H9 (cell line): ENCODE results near the gene OPTN. TPM values are rescaled to one million over a fixed set of nuclear protein-coding genes. Genes with fewer than 3 reads are reported as not detected.

Experiments used
- DNase-seq: peaks from one replicate; pipeline ENCODE4 v3.0.0-alpha.2; 2017
- H2AFZ ChIP-seq: one replicate; pipeline ENCODE4 v1.6.1; 2013; ENCODE audit warnings: mild to moderate bottlenecking, low read length, control low read depth, moderate library complexity
- H2AK5ac ChIP-seq: 2 replicates; pipeline ENCODE4 v1.6.1; 2013; ENCODE audit warnings: low read length, control low read depth, mixed read lengths; ENCODE audit not compliant: insufficient read length
- H2BK120ac ChIP-seq: one replicate; pipeline ENCODE4 v1.6.1; 2013; ENCODE audit warnings: low read depth, mild to moderate bottlenecking, low read length, control low read depth, inconsistent platforms; ENCODE audit not compliant: poor library complexity, severe bottlenecking
- H2BK12ac ChIP-seq: 2 replicates; pipeline ENCODE4 v1.6.1; 2013; ENCODE audit warnings: low read length, control low read depth, mixed read lengths, low read depth; ENCODE audit not compliant: insufficient read length
- H2BK15ac ChIP-seq: 2 replicates; pipeline ENCODE4 v1.6.1; 2013; ENCODE audit warnings: low read depth, low read length, control low read depth
- H2BK20ac ChIP-seq: one replicate; pipeline ENCODE4 v1.6.1; 2013; ENCODE audit warnings: low read depth, mild to moderate bottlenecking, low read length, control low read depth, inconsistent platforms; ENCODE audit not compliant: poor library complexity, severe bottlenecking
- H2BK5ac ChIP-seq: 2 replicates; pipeline ENCODE4 v1.6.1; 2013; ENCODE audit warnings: low read length, control low read depth, mixed read lengths; ENCODE audit not compliant: insufficient read length
- H3K14ac ChIP-seq: 2 replicates; pipeline ENCODE4 v1.6.1; 2013; ENCODE audit warnings: low read length, control low read depth; ENCODE audit not compliant: insufficient read depth
- H3K18ac ChIP-seq: 2 replicates; pipeline ENCODE4 v1.6.1; 2013; ENCODE audit warnings: low read depth, mild to moderate bottlenecking, mixed read lengths, low read length, control low read depth; ENCODE audit not compliant: insufficient read length
- H3K23ac ChIP-seq: 2 replicates; pipeline ENCODE4 v1.6.1; 2013; ENCODE audit warnings: low read length, control low read depth, mixed read lengths, low read depth; ENCODE audit not compliant: insufficient read length
- H3K23me2 ChIP-seq: 2 replicates; pipeline ENCODE4 v1.6.1; 2013; ENCODE audit warnings: low read depth, mild to moderate bottlenecking, mixed read lengths, low read length, control low read depth; ENCODE audit not compliant: insufficient read length, poor library complexity, severe bottlenecking
- H3K27ac ChIP-seq: 2 replicates; pipeline ENCODE4 v1.5.1; 2013; ENCODE audit warnings: low read length, control low read depth, mixed read lengths, low read depth; ENCODE audit not compliant: insufficient read length
- H3K27me3 ChIP-seq: 2 replicates; pipeline ENCODE4 v1.6.1; 2013; ENCODE audit warnings: low read length, control low read depth, inconsistent platforms; ENCODE audit not compliant: insufficient read depth
- H3K4ac ChIP-seq: 2 replicates; pipeline ENCODE4 v1.6.1; 2013; ENCODE audit warnings: low read depth, mild to moderate bottlenecking, control low read depth, inconsistent platforms, low read length, moderate library complexity
- H3K4me1 ChIP-seq: 2 replicates; pipeline ENCODE4 v1.6.1; 2013; ENCODE audit warnings: low read length, control low read depth, inconsistent platforms; ENCODE audit not compliant: insufficient read depth
- H3K4me2 ChIP-seq: 2 replicates; pipeline ENCODE4 v1.6.1; 2013; ENCODE audit warnings: low read length, control low read depth, mixed read lengths; ENCODE audit not compliant: insufficient read length, insufficient read depth
- H3K56ac ChIP-seq: 2 replicates; pipeline ENCODE4 v1.6.1; 2013; ENCODE audit warnings: low read depth, mild to moderate bottlenecking, mixed read lengths, low read length, control low read depth; ENCODE audit not compliant: insufficient read length
- H3K79me1 ChIP-seq: 2 replicates; pipeline ENCODE4 v1.6.1; 2013; ENCODE audit warnings: low read depth, mild to moderate bottlenecking, moderate library complexity, low read length, control low read depth, inconsistent platforms; ENCODE audit not compliant: insufficient read depth, poor library complexity, severe bottlenecking
- H3K79me2 ChIP-seq: 2 replicates; pipeline ENCODE4 v1.6.1; 2013; ENCODE audit warnings: low read length, control low read depth, inconsistent platforms; ENCODE audit not compliant: insufficient read depth
- H3K9ac ChIP-seq: 2 replicates; pipeline ENCODE4 v1.6.1; 2013; ENCODE audit warnings: low read length, control low read depth, mixed read lengths; ENCODE audit not compliant: insufficient read length; ENCODE audit errors: extremely low read depth
- H3K9me3 ChIP-seq: one replicate; pipeline ENCODE4 v1.6.1; 2013; ENCODE audit warnings: low read depth, low read length, inconsistent platforms; ENCODE audit not compliant: control insufficient read depth
- H3T11ph ChIP-seq: one replicate; pipeline ENCODE4 v1.6.1; 2013; ENCODE audit warnings: mild to moderate bottlenecking, low read length, control low read depth, inconsistent platforms
- H4K20me1 ChIP-seq: one replicate; pipeline ENCODE4 v1.6.1; 2013; ENCODE audit not compliant: control insufficient read depth, insufficient read length, insufficient read depth
- H4K5ac ChIP-seq: 2 replicates; pipeline ENCODE4 v1.6.1; 2013; ENCODE audit warnings: low read depth, mild to moderate bottlenecking, mixed read lengths, low read length, control low read depth; ENCODE audit not compliant: insufficient read length
- H4K8ac ChIP-seq: replicated peaks from 2 replicates; pipeline ENCODE4 v1.6.1; 2013; ENCODE audit warnings: low read length, control low read depth, mixed read lengths, low read depth; ENCODE audit not compliant: insufficient read length
- H4K91ac ChIP-seq: 2 replicates; pipeline ENCODE4 v1.6.1; 2013; ENCODE audit warnings: low read depth, mild to moderate bottlenecking, moderate library complexity, mixed read lengths, low read length, control low read depth; ENCODE audit not compliant: insufficient read length
- H3K27ac Mint-ChIP-seq, 3 experiments: 2 replicates in 2 of 3; 3 replicates in 1 of 3; pipeline ENCODE4 v1.8.0; 2020 to 2021; ENCODE audit warnings: mixed read lengths in 3 of 3, mild to moderate bottlenecking in 1 of 3, moderate library complexity in 1 of 3
- H3K27me3 Mint-ChIP-seq: 2 replicates; pipeline ENCODE4 v1.8.0; 2021; ENCODE audit warnings: low read depth, mild to moderate bottlenecking, moderate library complexity, mixed read lengths
- H3K36me3 Mint-ChIP-seq, 3 experiments: 2 replicates in 2 of 3; 3 replicates in 1 of 3; pipeline ENCODE4 v1.8.0; 2020 to 2021; ENCODE audit warnings: low read depth in 3 of 3, mixed read lengths in 3 of 3; ENCODE audit not compliant: insufficient read depth in 1 of 3
- H3K4me1 Mint-ChIP-seq, 2 experiments: 2 replicates each; pipeline ENCODE4 v1.8.0; 2020; ENCODE audit warnings: mixed read lengths in 2 of 2
- H3K4me3 Mint-ChIP-seq, 2 experiments: 2 replicates in 1 of 2; 3 replicates in 1 of 2; pipeline ENCODE4 v1.8.0; 2020 to 2021; ENCODE audit warnings: mild to moderate bottlenecking in 2 of 2, mixed read lengths in 2 of 2, moderate library complexity in 1 of 2
- H3K9me3 Mint-ChIP-seq, 2 experiments: 2 replicates in 1 of 2; 3 replicates in 1 of 2; pipeline ENCODE4 v1.8.0; 2020; ENCODE audit warnings: mild to moderate bottlenecking in 2 of 2, mixed read lengths in 2 of 2, moderate library complexity in 1 of 2
- WGBS: extraction: QIAGEN DNeasy Blood & Tissue Kit; methylation state at CpG from one replicate; pipeline ENCODE4 v1.1.7; 2013; ENCODE audit warnings: missing lambda C conversion rate, low lambda C conversion rate, mixed read lengths; ENCODE audit not compliant: insufficient read length; ENCODE audit errors: extremely low coverage; 5-methylcytosine and 5-hydroxymethylcytosine counted together
- long read RNA-seq: library from polyadenylated mRNA; unstranded; transcript quantifications from one replicate; pipeline ENCODE4 v2.0.0, GENCODE V29; 2020
- total RNA-seq: library from RNA; stranded (reverse); gene quantifications from 2 replicates; pipeline ENCODE4 v1.2.1, GENCODE V29; 2021
- TF ChIP-seq, protein P1 (sequence below): fragments of 200-600 bp; sonication (generic); conservative IDR thresholded peaks from 3 replicates; pipeline ENCODE4 v1.8.0; 2021; ENCODE audit warnings: antibody characterized with exemption, mild to moderate bottlenecking

Gene OPTN
- total RNA-seq: 13.6 and 16.1 TPM in 2 replicates
- long read RNA-seq, transcript OPTN-205 (14 exons, 3,321 nt): major isoform, 70 of 153 reads
- long read RNA-seq, partial matches to known transcripts: 34 of 153 reads
- long read RNA-seq, other reads (novel, unspliced or antisense): 41 of 153 reads

DNA sequence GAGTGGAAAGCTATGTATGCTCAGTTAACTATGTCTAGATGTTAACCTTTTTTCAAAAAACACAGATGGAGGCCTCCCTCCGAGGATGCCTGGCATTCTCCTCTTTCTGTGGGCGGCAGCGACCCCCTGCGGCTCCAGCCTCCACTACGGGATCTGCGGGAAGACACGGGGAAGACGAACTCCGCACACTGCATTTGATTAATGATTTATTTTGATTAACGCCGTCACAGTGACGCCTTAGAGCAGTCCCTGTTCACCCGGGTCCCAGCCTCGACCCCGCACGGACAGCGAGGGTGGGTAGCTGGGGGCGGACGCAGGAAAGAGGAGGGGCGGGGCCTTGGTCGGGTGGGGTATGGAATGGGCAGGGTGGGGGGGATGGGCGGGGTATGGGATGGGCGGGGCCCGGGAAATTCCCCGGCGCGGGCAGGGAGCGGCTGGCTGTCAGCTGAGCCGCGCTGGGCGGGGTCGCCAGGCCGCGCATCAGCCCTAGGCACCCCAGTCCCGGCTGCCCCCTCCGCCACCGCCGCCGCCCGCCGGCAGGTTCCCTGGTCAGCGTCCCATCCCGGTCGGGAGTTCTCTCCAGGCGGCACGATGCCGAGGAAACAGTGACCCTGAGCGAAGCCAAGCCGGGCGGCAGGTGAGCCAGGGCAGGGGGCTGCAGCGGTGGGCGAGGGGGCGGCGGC lies at the start of gene OPTN:
Gene OPTN, plus strand, starts transcription at position 498 of the 683 bp plus-strand sequence. CDS start 8,960 bp downstream, outside the sequence.
- no peak within 1 kb of the TSS for H4K8ac ChIP-seq
- H3K9me3 Mint-ChIP-seq: peaks cover 0 to 1% of the 10 kb centered on the region in 2 experiments; a peak in 1 of 5 replicates
- no peak within 1 kb of the TSS for H2AK5ac ChIP-seq
- H2BK12ac ChIP-seq: no peak within 1 kb of the TSS
- no peak within 1 kb of the TSS for H2BK5ac ChIP-seq
- H2BK120ac ChIP-seq: no peak within 1 kb of the TSS
- H3K4ac ChIP-seq: no peak within 1 kb of the TSS
- WGBS: no CpG with 5 or more reads among the region's 54 CpGs
- peaks cover 11% of the 10 kb centered on the region for H3K23me2 ChIP-seq
- H4K5ac ChIP-seq: no peak within 1 kb of the TSS
- H3K23ac ChIP-seq: no peak within 1 kb of the TSS
- H3K36me3 Mint-ChIP-seq: no peaks in the 10 kb centered on the region; a peak in 1 of 7 replicates
- H4K20me1 ChIP-seq: no peaks in the 10 kb centered on the region
- H3K9me3 ChIP-seq: no peaks in the 10 kb centered on the region
- no peaks in the 10 kb centered on the region for H3K79me2 ChIP-seq
- no peak within 1 kb of the TSS for H3T11ph ChIP-seq
- no peak within 1 kb of the TSS for H2BK20ac ChIP-seq
- no peaks in the 10 kb centered on the region for H3K79me1 ChIP-seq
- H3K27me3 ChIP-seq: no peaks in the 10 kb centered on the region; the same call in 1 of the 2 replicates
- TF ChIP-seq, protein P1, sequence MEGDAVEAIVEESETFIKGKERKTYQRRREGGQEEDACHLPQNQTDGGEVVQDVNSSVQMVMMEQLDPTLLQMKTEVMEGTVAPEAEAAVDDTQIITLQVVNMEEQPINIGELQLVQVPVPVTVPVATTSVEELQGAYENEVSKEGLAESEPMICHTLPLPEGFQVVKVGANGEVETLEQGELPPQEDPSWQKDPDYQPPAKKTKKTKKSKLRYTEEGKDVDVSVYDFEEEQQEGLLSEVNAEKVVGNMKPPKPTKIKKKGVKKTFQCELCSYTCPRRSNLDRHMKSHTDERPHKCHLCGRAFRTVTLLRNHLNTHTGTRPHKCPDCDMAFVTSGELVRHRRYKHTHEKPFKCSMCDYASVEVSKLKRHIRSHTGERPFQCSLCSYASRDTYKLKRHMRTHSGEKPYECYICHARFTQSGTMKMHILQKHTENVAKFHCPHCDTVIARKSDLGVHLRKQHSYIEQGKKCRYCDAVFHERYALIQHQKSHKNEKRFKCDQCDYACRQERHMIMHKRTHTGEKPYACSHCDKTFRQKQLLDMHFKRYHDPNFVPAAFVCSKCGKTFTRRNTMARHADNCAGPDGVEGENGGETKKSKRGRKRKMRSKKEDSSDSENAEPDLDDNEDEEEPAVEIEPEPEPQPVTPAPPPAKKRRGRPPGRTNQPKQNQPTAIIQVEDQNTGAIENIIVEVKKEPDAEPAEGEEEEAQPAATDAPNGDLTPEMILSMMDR: peak; percentile 35; the same call in 2 of the 3 replicates
- H3K4me3 Mint-ChIP-seq: peak within 1 kb of the TSS; percentile 82 to 91
- DNase-seq: peak; percentile 91
- no peaks in the 10 kb centered on the region for H3K4me1 ChIP-seq
- H4K91ac ChIP-seq: no peak within 1 kb of the TSS
- H3K18ac ChIP-seq: no peak within 1 kb of the TSS
- H3K14ac ChIP-seq: no peak within 1 kb of the TSS
- no peak within 1 kb of the TSS for H3K56ac ChIP-seq
- H3K27ac Mint-ChIP-seq: peak within 1 kb of the TSS; percentile 48 to 80 (median 77); a peak in 4 of 7 replicates
- no peak within 1 kb of the TSS for H2BK15ac ChIP-seq
- H3K9ac ChIP-seq: no peak within 1 kb of the TSS
- no peak within 1 kb of the TSS for H3K27ac ChIP-seq
- H3K27me3 Mint-ChIP-seq: peaks cover 12% of the 10 kb centered on the region
- peaks cover 6 to 9% of the 10 kb centered on the region in 2 experiments for H3K4me1 Mint-ChIP-seq
- H2AFZ ChIP-seq: peak within 1 kb of the TSS; percentile 67
- peak within 1 kb of the TSS; percentile 71 for H3K4me2 ChIP-seq
